Neuronal stem cell (in vitro differentiated cells): ENCODE data around the gene CACNA1A.

ENCODE experiments used
- DNase-seq: peaks from one replicate; pipeline ENCODE4 v3.0.0-alpha.2; 2013; ENCODE audit warnings: low spot score
- H2AFZ ChIP-seq: one replicate; pipeline ENCODE4 v1.6.1; 2013; ENCODE audit warnings: mild to moderate bottlenecking, low read length, inconsistent platforms
- H2AK5ac ChIP-seq: 2 replicates; pipeline ENCODE4 v1.6.1; 2013; ENCODE audit warnings: low read depth, mild to moderate bottlenecking, inconsistent platforms, low read length, moderate library complexity, mixed read lengths
- H2BK120ac ChIP-seq: 2 replicates; pipeline ENCODE4 v1.6.1; 2013; ENCODE audit warnings: low read depth, mild to moderate bottlenecking, inconsistent platforms, low read length, moderate library complexity, mixed read lengths
- H2BK12ac ChIP-seq: one replicate; pipeline ENCODE4 v1.6.1; 2013; ENCODE audit warnings: low read length, inconsistent platforms
- H2BK15ac ChIP-seq: 2 replicates; pipeline ENCODE4 v1.6.1; 2013; ENCODE audit warnings: mild to moderate bottlenecking, low read length, inconsistent platforms, mixed read lengths
- H2BK5ac ChIP-seq: one replicate; pipeline ENCODE4 v1.6.1; 2013; ENCODE audit warnings: inconsistent platforms, mild to moderate bottlenecking, low read length, moderate library complexity
- H3K14ac ChIP-seq: one replicate; pipeline ENCODE4 v1.6.1; 2013; ENCODE audit warnings: low read length, inconsistent platforms
- H3K18ac ChIP-seq: 2 replicates; pipeline ENCODE4 v1.6.1; 2013; ENCODE audit warnings: low read length, inconsistent platforms
- H3K23ac ChIP-seq: 2 replicates; pipeline ENCODE4 v1.6.1; 2013; ENCODE audit warnings: low read depth, mild to moderate bottlenecking, mixed read lengths, low read length, inconsistent platforms; ENCODE audit not compliant: poor library complexity
- H3K27ac ChIP-seq: replicated peaks from 3 replicates; pipeline ENCODE4 v1.5.1; 2013; ENCODE audit warnings: low read length, inconsistent platforms
- H3K27me3 ChIP-seq, 3 experiments: 2 replicates each; pipeline ENCODE4 v1.6.1; 2013; ENCODE audit warnings: low read length in 3 of 3, mild to moderate bottlenecking in 2 of 3, inconsistent platforms in 1 of 3, low read depth in 1 of 3, mixed read lengths in 1 of 3, moderate library complexity in 1 of 3; ENCODE audit not compliant: control insufficient read depth in 3 of 3, insufficient read depth in 3 of 3
- H3K36me3 ChIP-seq, 2 donors: replicated peaks in 1 of 2; 2 replicates each; pipeline ENCODE4 v1.6.1; 2013; ENCODE audit warnings: low read length in 2 of 2; ENCODE audit not compliant: control insufficient read depth in 2 of 2, insufficient read depth in 2 of 2
- H3K4ac ChIP-seq: 2 replicates; pipeline ENCODE4 v1.6.1; 2013; ENCODE audit warnings: inconsistent platforms, mild to moderate bottlenecking, low read length, moderate library complexity
- H3K4me1 ChIP-seq, 2 donors: 1 replicate in 1 of 2; 2 replicates in 1 of 2; pipeline ENCODE4 v1.6.1; 2013; ENCODE audit warnings: low read length in 2 of 2, low read depth in 1 of 2; ENCODE audit not compliant: control insufficient read depth in 2 of 2, insufficient read depth in 1 of 2
- H3K4me2 ChIP-seq: one replicate; pipeline ENCODE4 v1.6.1; 2013; ENCODE audit warnings: mild to moderate bottlenecking, low read length, inconsistent platforms; ENCODE audit not compliant: insufficient read depth, poor library complexity, severe bottlenecking
- H3K4me3 ChIP-seq, 2 donors: 2 replicates each; pipeline ENCODE4 v1.5.1; 2013; ENCODE audit warnings: low read length in 2 of 2, mild to moderate bottlenecking in 2 of 2, inconsistent platforms in 1 of 2, moderate library complexity in 1 of 2
- H3K79me1 ChIP-seq: one replicate; pipeline ENCODE4 v1.6.1; 2013; ENCODE audit warnings: low read depth, mild to moderate bottlenecking, inconsistent platforms, low read length, moderate library complexity
- H3K9ac ChIP-seq: one replicate; pipeline ENCODE4 v1.6.1; 2013; ENCODE audit warnings: mild to moderate bottlenecking, low read depth, low read length, inconsistent platforms; ENCODE audit not compliant: poor library complexity
- H3K9me3 ChIP-seq, 2 donors: replicated peaks in 1 of 2; 2 replicates each; pipeline versions ENCODE3 to v1.6.1; 2013; ENCODE audit warnings: low read length in 2 of 2, mild to moderate bottlenecking in 2 of 2, inconsistent platforms in 1 of 2, low read depth in 1 of 2, mixed read lengths in 1 of 2, moderate library complexity in 1 of 2; ENCODE audit not compliant: control insufficient read depth in 2 of 2, insufficient read depth in 1 of 2
- H4K8ac ChIP-seq: one replicate; pipeline ENCODE4 v1.6.1; 2013; ENCODE audit warnings: low read depth, mild to moderate bottlenecking, inconsistent platforms, low read length, moderate library complexity
- H4K91ac ChIP-seq: one replicate; pipeline ENCODE4 v1.6.1; 2013; ENCODE audit warnings: low read length, low read depth, mild to moderate bottlenecking, inconsistent platforms; ENCODE audit not compliant: poor library complexity
- WGBS, 2 donors: extraction: QIAGEN DNeasy Blood & Tissue Kit; methylation state at CpG; one replicate each; pipeline ENCODE4 v1.1.7; 2013; ENCODE audit warnings: missing lambda C conversion rate in 2 of 2, mixed read lengths in 1 of 2; ENCODE audit not compliant: insufficient read length in 2 of 2, insufficient replicate concordance in 1 of 2; ENCODE audit errors: extremely low coverage in 2 of 2; 5-methylcytosine and 5-hydroxymethylcytosine counted together

CACNA1A gene

GRCh38 chr19:13547102-13547501, 40.8 kb upstream of the CACNA1A start:
- no peak overlapping the region for H2AK5ac ChIP-seq
- DNase-seq: no peak

GRCh38 chr19:13544423-13544822, 38.1 kb upstream of the CACNA1A start:
- Histone ChIP-seq H2BK120ac (no peak overlapping the region), H3K4me2 (no peak overlapping the region), H2BK15ac (no peak overlapping the region), H3K4ac (no peak overlapping the region), H4K8ac (no peak overlapping the region), H3K27me3 (no peaks in the 10 kb centered on the region), H2BK12ac (no peak overlapping the region), H3K4me1 (no peaks in the 10 kb centered on the region), H3K18ac (no peak overlapping the region), H3K9me3 (no peaks in the 10 kb centered on the region), H3K4me3 (no peak overlapping the region), H3K36me3 (no peaks in the 10 kb centered on the region), H4K91ac (no peak overlapping the region), H3K79me1 (no peaks in the 10 kb centered on the region), H3K27ac (no peak overlapping the region), H2AFZ (no peak overlapping the region), H3K23ac (no peak overlapping the region), H2BK5ac (no peak overlapping the region), H3K9ac (no peak overlapping the region), H2AK5ac (no peak overlapping the region), H3K14ac (no peak overlapping the region)
- no peak for DNase-seq
- no CpG with 5 or more reads among the region's 2 CpGs for WGBS, 2 donors

More at GRCh38 chr19:13547102-13547501, 40.8 kb upstream of the CACNA1A start:
- Histone ChIP-seq H3K9ac (no peak overlapping the region), H3K79me1 (no peaks in the 10 kb centered on the region), H4K91ac (no peak overlapping the region), H3K4me1 (no peaks in the 10 kb centered on the region), H3K23ac (no peak overlapping the region), H3K9me3 (no peaks in the 10 kb centered on the region), H3K36me3 (no peaks in the 10 kb centered on the region), H2AFZ (no peak overlapping the region), H2BK5ac (no peak overlapping the region), H2BK15ac (no peak overlapping the region), H3K4ac (no peak overlapping the region), H3K27ac (no peak overlapping the region), H3K4me3 (no peak overlapping the region), H3K14ac (no peak overlapping the region), H2BK120ac (no peak overlapping the region), H3K4me2 (no peak overlapping the region), H2BK12ac (no peak overlapping the region), H3K27me3 (no peaks in the 10 kb centered on the region), H3K18ac (no peak overlapping the region), H4K8ac (no peak overlapping the region)

- Histone ChIP-seq H3K9me3 (peaks cover 0 to 5% of the 10 kb centered on the region in 2 donors), H3K18ac (no peak overlapping the region), H2BK12ac (no peak overlapping the region), H2AFZ (no peak overlapping the region), H3K4ac (no peak overlapping the region), H2BK120ac (no peak overlapping the region), H2BK15ac (no peak overlapping the region), H3K79me1 (no peaks in the 10 kb centered on the region), H3K23ac (no peak overlapping the region), H3K4me3 (no peak overlapping the region), H3K27ac (no peak overlapping the region), H4K91ac (no peak overlapping the region), H3K14ac (no peak overlapping the region), H4K8ac (no peak overlapping the region), H3K36me3 (no peaks in the 10 kb centered on the region), H2BK5ac (no peak overlapping the region), H2AK5ac (no peak overlapping the region), H3K4me2 (no peak overlapping the region), H3K27me3 (peaks cover 0 to 2% (median 0%) of the 10 kb centered on the region in 3 experiments), H3K4me1 (no peaks in the 10 kb centered on the region), H3K9ac (no peak overlapping the region)
- WGBS, 2 donors: no CpG with 5 or more reads among the region's 1 CpG
- no peak for DNase-seq
Measured at GRCh38 chr19:13541554-13541953, 35.3 kb upstream of the CACNA1A start.

- peaks cover 0 to 5% of the 10 kb centered on the region in 2 donors for H3K9me3 ChIP-seq
Measured at GRCh38 chr19:13539332-13539731, 33.1 kb upstream of the CACNA1A start.

More at GRCh38 chr19:13539332-13539731, 33.1 kb upstream of the CACNA1A start:
- H3K4ac ChIP-seq: no peak overlapping the region
- H4K8ac ChIP-seq: no peak overlapping the region
- H2AK5ac ChIP-seq: no peak overlapping the region
- no peak overlapping the region for H3K27ac ChIP-seq
- no peak overlapping the region for H3K23ac ChIP-seq
- no peak overlapping the region for H3K14ac ChIP-seq
- no peak for DNase-seq
- no peak overlapping the region for H3K4me3 ChIP-seq
- H2BK5ac ChIP-seq: no peak overlapping the region
- H2BK120ac ChIP-seq: no peak overlapping the region
- peaks cover 0 to 2% (median 0%) of the 10 kb centered on the region in 3 experiments for H3K27me3 ChIP-seq
- no CpG with 5 or more reads among the region's 1 CpG for WGBS, 2 donors
- no peak overlapping the region for H3K18ac ChIP-seq
- no peak overlapping the region for H2BK12ac ChIP-seq
- no peaks in the 10 kb centered on the region for H3K79me1 ChIP-seq
- no peak overlapping the region for H2BK15ac ChIP-seq
- H4K91ac ChIP-seq: no peak overlapping the region
- H3K9ac ChIP-seq: no peak overlapping the region
- no peaks in the 10 kb centered on the region for H3K36me3 ChIP-seq
- H3K4me1 ChIP-seq: no peaks in the 10 kb centered on the region
- no peak overlapping the region for H2AFZ ChIP-seq
- no peak overlapping the region for H3K4me2 ChIP-seq
